Measurements from ENCODE around the gene NAV3.

NAV3 gene

DNA sequence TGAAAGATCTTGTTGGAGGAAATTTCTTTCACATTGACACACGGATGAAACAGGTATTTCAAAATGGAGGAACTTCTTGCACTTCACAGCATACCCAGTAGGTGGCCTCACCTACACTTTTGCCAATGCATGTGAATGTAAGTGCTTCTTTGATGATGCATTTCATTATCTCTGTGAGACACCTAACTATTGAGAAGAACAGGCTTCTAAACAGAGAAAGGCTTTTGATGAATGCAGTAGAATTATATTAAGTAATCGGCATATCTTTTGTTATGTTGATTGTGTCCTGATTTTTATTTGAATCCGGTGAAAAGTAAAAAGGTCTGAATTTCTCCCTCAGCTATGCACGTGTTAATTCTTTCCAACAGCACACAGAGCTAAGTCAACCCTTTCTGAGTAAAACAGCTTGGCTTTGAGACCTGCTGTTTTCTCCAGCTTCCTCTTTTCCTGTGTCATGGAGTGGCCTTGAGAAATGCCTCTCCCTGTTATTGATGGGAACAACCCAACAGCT, 399.0 kb downstream of the NAV3 start:
- no peak for TF ChIP-seq EZH2phosphoT487 (IDR thresholded peaks at IDR 0.05; ENCODE audit: low read depth)
- TF ChIP-seq, protein P1, sequence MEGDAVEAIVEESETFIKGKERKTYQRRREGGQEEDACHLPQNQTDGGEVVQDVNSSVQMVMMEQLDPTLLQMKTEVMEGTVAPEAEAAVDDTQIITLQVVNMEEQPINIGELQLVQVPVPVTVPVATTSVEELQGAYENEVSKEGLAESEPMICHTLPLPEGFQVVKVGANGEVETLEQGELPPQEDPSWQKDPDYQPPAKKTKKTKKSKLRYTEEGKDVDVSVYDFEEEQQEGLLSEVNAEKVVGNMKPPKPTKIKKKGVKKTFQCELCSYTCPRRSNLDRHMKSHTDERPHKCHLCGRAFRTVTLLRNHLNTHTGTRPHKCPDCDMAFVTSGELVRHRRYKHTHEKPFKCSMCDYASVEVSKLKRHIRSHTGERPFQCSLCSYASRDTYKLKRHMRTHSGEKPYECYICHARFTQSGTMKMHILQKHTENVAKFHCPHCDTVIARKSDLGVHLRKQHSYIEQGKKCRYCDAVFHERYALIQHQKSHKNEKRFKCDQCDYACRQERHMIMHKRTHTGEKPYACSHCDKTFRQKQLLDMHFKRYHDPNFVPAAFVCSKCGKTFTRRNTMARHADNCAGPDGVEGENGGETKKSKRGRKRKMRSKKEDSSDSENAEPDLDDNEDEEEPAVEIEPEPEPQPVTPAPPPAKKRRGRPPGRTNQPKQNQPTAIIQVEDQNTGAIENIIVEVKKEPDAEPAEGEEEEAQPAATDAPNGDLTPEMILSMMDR (IDR thresholded peaks at IDR 0.05; ENCODE audit: low read depth, low read length) = peak; percentile 77
- H3K27ac ChIP-seq (ENCODE audit: low read length) = no peak overlapping the region
- 0 out of 2 replicates have a peak overlapping the region, but pooled peaks have one; percentile 14 for H3K9ac ChIP-seq (ENCODE audit: low read length)

DNA sequence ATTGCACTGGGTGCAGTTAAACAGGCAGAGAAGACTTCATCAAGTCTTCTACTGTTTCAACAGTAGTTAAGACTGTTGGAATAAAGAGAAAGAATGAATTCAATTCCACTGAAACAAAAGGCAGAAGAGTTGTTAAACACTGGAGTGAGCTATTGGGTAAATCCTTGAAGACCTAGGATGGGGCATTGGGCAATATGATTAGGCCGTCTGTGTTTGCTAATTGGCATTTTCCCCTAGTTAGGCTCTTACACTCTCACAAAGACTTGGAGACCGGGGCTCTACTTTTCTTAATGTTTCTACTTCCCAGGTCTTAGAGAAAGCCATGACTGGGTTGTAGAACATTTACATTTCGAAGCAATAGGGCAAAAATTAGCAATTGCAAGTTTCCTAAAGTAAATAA, 402.1 kb downstream of the NAV3 start:
- no peaks in the 10 kb centered on the region for H3K9me3 ChIP-seq (ENCODE audit: insufficient read depth, low read length)
- TF ChIP-seq, protein P1 (IDR thresholded peaks at IDR 0.05; ENCODE audit: low read depth, low read length) = no peak
- TF ChIP-seq EZH2phosphoT487 (IDR thresholded peaks at IDR 0.05; ENCODE audit: low read depth) = no peak
- H3K27ac ChIP-seq (ENCODE audit: low read length) = no peak overlapping the region
- H3K9ac ChIP-seq (ENCODE audit: low read length) = no peak overlapping the region
- H2AFZ ChIP-seq (ENCODE audit: low read depth, low read length) = no peak overlapping the region
- no peaks in the 10 kb centered on the region for H4K20me1 ChIP-seq (ENCODE audit: insufficient read depth, low read length)
- H3K4me1 ChIP-seq (ENCODE audit: low read length) = peaks cover 22% of the 10 kb centered on the region
- H3K4me3 ChIP-seq (ENCODE audit: low read length) = no peak overlapping the region
- H3K27me3 ChIP-seq (ENCODE audit: low read depth, low read length) = no peaks in the 10 kb centered on the region
- no peaks in the 10 kb centered on the region for H3K36me3 ChIP-seq (replicated peaks; ENCODE audit: low read depth, low read length)
- no peak overlapping the region for H3K4me2 ChIP-seq (ENCODE audit: low read length)
- H3K79me2 ChIP-seq (ENCODE audit: low read length) = no peaks in the 10 kb centered on the region

More for the DNA sequence above, 399.0 kb downstream of the NAV3 start:
- Histone ChIP-seq H3K27me3 (ENCODE audit: low read depth, low read length) (no peaks in the 10 kb centered on the region), H3K9me3 (ENCODE audit: insufficient read depth, low read length) (no peaks in the 10 kb centered on the region), H3K4me1 (ENCODE audit: low read length) (peaks cover 10% of the 10 kb centered on the region; the same call in 1 of the 2 replicates), H2AFZ (ENCODE audit: low read depth, low read length) (peak overlapping the region; percentile 97), H4K20me1 (ENCODE audit: insufficient read depth, low read length) (no peaks in the 10 kb centered on the region), H3K36me3 (replicated peaks; ENCODE audit: low read depth, low read length) (no peaks in the 10 kb centered on the region), H3K4me2 (ENCODE audit: low read length) (peak overlapping the region; percentile 54), H3K4me3 (ENCODE audit: low read length) (no peak overlapping the region), H3K79me2 (ENCODE audit: low read length) (no peaks in the 10 kb centered on the region)

DNA sequence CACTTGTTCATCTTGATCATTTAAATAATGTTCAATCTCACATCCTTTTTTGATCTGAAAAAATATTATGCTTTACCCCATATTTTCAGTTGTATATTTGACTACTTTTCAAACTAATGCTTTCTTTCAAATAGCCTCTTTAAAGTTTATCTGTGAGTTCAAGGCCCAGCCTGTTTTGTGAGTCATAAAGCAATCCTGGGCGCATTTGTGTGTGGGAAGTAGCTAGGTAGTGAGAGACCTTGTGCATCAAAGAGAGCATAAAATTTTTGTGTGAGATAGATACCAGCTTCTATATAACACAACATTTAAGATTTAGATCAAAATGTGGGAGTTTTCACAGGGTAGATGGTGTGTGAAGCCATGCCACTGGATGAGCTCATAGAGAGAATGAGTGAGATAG, 405.6 kb downstream of the NAV3 start:
- H3K4me1 ChIP-seq (ENCODE audit: low read length) = peaks cover 21% of the 10 kb centered on the region
- H4K20me1 ChIP-seq (ENCODE audit: insufficient read depth, low read length) = no peaks in the 10 kb centered on the region

DNA sequence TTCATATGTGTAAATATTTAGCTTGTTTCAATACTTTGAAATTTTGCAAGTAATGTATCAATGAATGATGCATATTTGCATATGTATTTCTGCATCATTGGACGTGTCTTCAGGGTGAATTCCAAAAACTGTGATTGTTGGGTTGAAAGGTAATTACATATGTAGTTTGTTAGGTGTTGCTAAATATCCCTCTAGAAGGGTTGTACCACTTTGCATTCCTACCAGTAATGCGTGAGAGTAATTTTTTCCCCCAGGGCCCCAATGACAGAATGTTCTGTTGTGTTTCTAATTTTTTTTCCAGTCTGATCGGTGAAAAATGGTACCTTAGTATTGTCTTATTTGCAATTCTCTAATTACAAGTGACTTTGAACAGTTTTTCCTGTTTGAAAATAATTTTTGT, 408.9 kb downstream of the NAV3 start:
- no peaks in the 10 kb centered on the region for H3K36me3 ChIP-seq (replicated peaks; ENCODE audit: low read depth, low read length)
- H3K4me1 ChIP-seq (ENCODE audit: low read length) = peaks cover 21% of the 10 kb centered on the region
- H3K27me3 ChIP-seq (ENCODE audit: low read depth, low read length) = no peaks in the 10 kb centered on the region
- no peaks in the 10 kb centered on the region for H3K9me3 ChIP-seq (ENCODE audit: insufficient read depth, low read length)
- no peaks in the 10 kb centered on the region for H4K20me1 ChIP-seq (ENCODE audit: insufficient read depth, low read length)
- H3K9ac ChIP-seq (ENCODE audit: low read length) = no peak overlapping the region
- no peak overlapping the region for H2AFZ ChIP-seq (ENCODE audit: low read depth, low read length)
- H3K27ac ChIP-seq (ENCODE audit: low read length) = no peak overlapping the region
- no peaks in the 10 kb centered on the region for H3K79me2 ChIP-seq (ENCODE audit: low read length)
- H3K4me3 ChIP-seq (ENCODE audit: low read length) = no peak overlapping the region
- no peak for TF ChIP-seq EZH2phosphoT487 (IDR thresholded peaks at IDR 0.05; ENCODE audit: low read depth)
- no peak overlapping the region for H3K4me2 ChIP-seq (ENCODE audit: low read length)

More for the DNA sequence above, 405.6 kb downstream of the NAV3 start:
- H3K4me3 ChIP-seq (ENCODE audit: low read length) = no peak overlapping the region
- peak overlapping the region; percentile 8; the same call in 1 of the 2 replicates for H3K27ac ChIP-seq (ENCODE audit: low read length)
- H3K9ac ChIP-seq (ENCODE audit: low read length) = no peak overlapping the region
- H3K4me2 ChIP-seq (ENCODE audit: low read length) = 0 out of 2 replicates have a peak overlapping the region, but pooled peaks have one; percentile 17
- 0 out of 2 replicates have a peak overlapping the region, but pooled peaks have one; percentile 26 for H2AFZ ChIP-seq (ENCODE audit: low read depth, low read length)
- H3K79me2 ChIP-seq (ENCODE audit: low read length) = no peaks in the 10 kb centered on the region
- H3K9me3 ChIP-seq (ENCODE audit: insufficient read depth, low read length) = no peaks in the 10 kb centered on the region
- no peaks in the 10 kb centered on the region for H3K27me3 ChIP-seq (ENCODE audit: low read depth, low read length)
- no peak for TF ChIP-seq EZH2phosphoT487 (IDR thresholded peaks at IDR 0.05; ENCODE audit: low read depth)
- TF ChIP-seq, protein P1 (IDR thresholded peaks at IDR 0.05; ENCODE audit: low read depth, low read length) = no peak
- H3K36me3 ChIP-seq (replicated peaks; ENCODE audit: low read depth, low read length) = no peaks in the 10 kb centered on the region

Data from OCI-LY3 (cell line).